OCI-LY7 (cell line): ENCODE measurements around the gene ARRB1. TPM values are rescaled to one million over a fixed set of nuclear protein-coding genes. Genes with fewer than 3 reads are reported as not detected.

ENCODE experiments used
- BruUV-seq: library from RNA; stranded (reverse); fragments of 400-500 nt; replicated peaks from 2 replicates; lab custom pipeline; 2021; lab: Mats Ljungman, UMichigan
- CTCF ChIA-PET: fragments of 300-600 bp; sonication (Branson Sonifier 250); formaldehyde crosslinking; loops from one replicate; lab custom pipeline; 2022; ENCODE audit warnings: antibody characterized with exemption; ENCODE audit not compliant: unreplicated experiment; lab: Charles Lee
- POLR2A ChIA-PET: fragments of 300-600 bp; sonication (Branson Sonifier 250); formaldehyde crosslinking; loops from one replicate; lab custom pipeline; 2022; ENCODE audit warnings: antibody characterized with exemption; lab: Charles Lee
- DNase-seq: peaks from one replicate; pipeline ENCODE4 v3.0.0-alpha.2; 2015; ENCODE audit warnings: low spot score
- H2AFZ ChIP-seq: fragments of 200-600 bp; sonication (generic), shearing (Covaris generic); 2 replicates; pipeline ENCODE4 v1.6.1; 2014; ENCODE audit warnings: mild to moderate bottlenecking, antibody characterized with exemption, low read length, moderate library complexity
- H3K27ac ChIP-seq: fragments of 200-600 bp; sonication (generic); 2 replicates; pipeline ENCODE4 v1.5.1; 2014; ENCODE audit warnings: mixed run types, low read depth, mild to moderate bottlenecking, moderate library complexity, low read length, inconsistent platforms; ENCODE audit not compliant: poor library complexity, severe bottlenecking
- H3K36me3 ChIP-seq: fragments of 200-600 bp; sonication (generic); 2 replicates; pipeline ENCODE4 v1.6.1; 2014; ENCODE audit warnings: mild to moderate bottlenecking, antibody characterized with exemption, low read length, moderate library complexity, mixed read lengths; ENCODE audit not compliant: insufficient read depth
- H3K4me1 ChIP-seq: fragments of 200-600 bp; sonication (generic); 2 replicates; pipeline ENCODE4 v1.5.1; 2014; ENCODE audit warnings: mild to moderate bottlenecking, low read length; ENCODE audit not compliant: insufficient read depth, poor library complexity, severe bottlenecking
- H3K4me2 ChIP-seq: fragments of 200-600 bp; sonication (generic); 2 replicates; pipeline ENCODE4 v1.6.1; 2014; ENCODE audit warnings: mild to moderate bottlenecking, low read length
- H3K4me3 ChIP-seq: fragments of 200-600 bp; sonication (generic); 2 replicates; pipeline ENCODE4 v1.5.1; 2014; ENCODE audit warnings: mild to moderate bottlenecking, low read depth, low read length; ENCODE audit not compliant: poor library complexity, severe bottlenecking
- H3K79me2 ChIP-seq: fragments of 200-600 bp; sonication (generic); 2 replicates; pipeline ENCODE4 v1.6.1; 2016; ENCODE audit warnings: low read depth, mild to moderate bottlenecking, low read length, moderate library complexity, mixed read lengths; ENCODE audit not compliant: insufficient read depth
- H3K9me2 ChIP-seq: fragments of 200-600 bp; sonication (generic); 2 replicates; pipeline ENCODE4 v1.6.1; 2016; ENCODE audit warnings: mild to moderate bottlenecking, low read length, mixed read lengths; ENCODE audit not compliant: insufficient read depth
- H3K9me3 ChIP-seq: fragments of 200-600 bp; sonication (generic); 2 replicates; pipeline ENCODE4 v1.6.1; 2014; ENCODE audit warnings: mild to moderate bottlenecking, mixed run types, low read length, mixed read lengths
- H4K20me1 ChIP-seq: fragments of 200-600 bp; sonication (generic); 2 replicates; pipeline ENCODE4 v1.6.1; 2014; ENCODE audit warnings: mild to moderate bottlenecking, antibody characterized with exemption, low read length, moderate library complexity, mixed read lengths; ENCODE audit not compliant: insufficient read depth
- CTCF ChIP-seq: fragments of 200-600 bp; sonication (generic); conservative IDR thresholded peaks from 2 replicates; pipeline ENCODE4 v1.5.1; 2014; ENCODE audit warnings: mild to moderate bottlenecking, antibody characterized with exemption, low read length, moderate library complexity, mixed read lengths
- EZH2phosphoT487 ChIP-seq: fragments of 200-600 bp; sonication (generic); IDR thresholded peaks from 2 replicates; pipeline ENCODE4 v1.6.1; 2018; ENCODE audit warnings: low read depth, borderline replicate concordance, mild to moderate bottlenecking, mixed run types, antibody characterized with exemption, low read length, moderate library complexity, mixed read lengths
- intact Hi-C: fragments of 100-400 bp; cut with micrococcal nuclease; formaldehyde crosslinking; loops from one replicate; pipeline ENCODE4 v1.10.0; 2022; ENCODE audit not compliant: unreplicated experiment
- total RNA-seq, 2 experiments: library from RNA; depleted of rRNA in 1 of 2; stranded (reverse); fragments of >200 nt in 1 of 2; shearing (Covaris generic) in 1 of 2; gene quantifications; 2 replicates each; pipeline ENCODE4 v1.2.3, GENCODE V29; 2014 to 2022

The ARRB1 gene
- total RNA-seq, 2 experiments from 2014 or later: not detected

GRCh38 chr11:75298976-75299260 is 52.5 kb downstream of the ARRB1 start:
- no peaks in the 10 kb centered on the region for H4K20me1 ChIP-seq
- CTCF ChIA-PET: no interaction called here
- TF ChIP-seq EZH2phosphoT487 (no peak), CTCF (no peak)
- H3K36me3 ChIP-seq: no peaks in the 10 kb centered on the region
- no peak overlapping the region for H2AFZ ChIP-seq
- no peak overlapping the region for H3K4me2 ChIP-seq
- no peak for DNase-seq
- no peaks in the 10 kb centered on the region for H3K79me2 ChIP-seq
- H3K9me3 ChIP-seq: no peaks in the 10 kb centered on the region
- H3K4me3 ChIP-seq: no peak overlapping the region
- no peak overlapping the region for H3K27ac ChIP-seq
- H3K4me1 ChIP-seq: no peaks in the 10 kb centered on the region
- POLR2A ChIA-PET: no interaction called here
- intact Hi-C loops: no loop called here
- BruUV-seq: no TSS peak
- no peaks in the 10 kb centered on the region for H3K9me2 ChIP-seq

- ChIA-PET CTCF (no interaction called here), POLR2A (no interaction called here)
- Histone ChIP-seq H3K9me3 (no peaks in the 10 kb centered on the region), H3K4me2 (no peak overlapping the region), H3K36me3 (no peaks in the 10 kb centered on the region), H3K79me2 (no peaks in the 10 kb centered on the region), H4K20me1 (no peaks in the 10 kb centered on the region), H3K27ac (no peak overlapping the region), H2AFZ (no peak overlapping the region), H3K4me3 (no peak overlapping the region), H3K4me1 (no peaks in the 10 kb centered on the region), H3K9me2 (no peaks in the 10 kb centered on the region)
- DNase-seq: no peak
- no peak for TF ChIP-seq EZH2phosphoT487
- TF ChIP-seq CTCF: no peak
- no TSS peak for BruUV-seq
- intact Hi-C loops: no loop called here
These were observed 53.1 kb downstream of the ARRB1 start for GRCh38 chr11:75298191-75298975.

GRCh38 chr11:75293903-75294302 is 57.6 kb downstream of the ARRB1 start:
- no peak overlapping the region for H3K4me2 ChIP-seq
- no peaks in the 10 kb centered on the region for H3K36me3 ChIP-seq
- H3K4me1 ChIP-seq: no peaks in the 10 kb centered on the region
- CTCF ChIA-PET: no interaction called here
- H3K9me3 ChIP-seq: no peaks in the 10 kb centered on the region
- BruUV-seq: no TSS peak
- H3K79me2 ChIP-seq: no peaks in the 10 kb centered on the region
- POLR2A ChIA-PET: no interaction called here
- intact Hi-C loops: no loop called here
- H3K27ac ChIP-seq: no peak overlapping the region
- H3K9me2 ChIP-seq: no peaks in the 10 kb centered on the region
- H3K4me3 ChIP-seq: no peak overlapping the region
- no peak for DNase-seq
- H2AFZ ChIP-seq: no peak overlapping the region
- H4K20me1 ChIP-seq: no peaks in the 10 kb centered on the region
- TF ChIP-seq EZH2phosphoT487: no peak
- TF ChIP-seq CTCF: no peak
